HG03457 (cell line): Measurements from ENCODE around the gene RAB21.
A peak's percentile ranks its signal among the peaks of the same experiment; 100 is the strongest.

Source experiments
- ATAC-seq: cut with Tn5 transposase; IDR thresholded peaks from one replicate; pipeline ENCODE4 v1.9.1; 2021; ENCODE audit warnings: moderate number of reproducible peaks; ENCODE audit not compliant: unreplicated experiment

RAB21 gene, protein sequence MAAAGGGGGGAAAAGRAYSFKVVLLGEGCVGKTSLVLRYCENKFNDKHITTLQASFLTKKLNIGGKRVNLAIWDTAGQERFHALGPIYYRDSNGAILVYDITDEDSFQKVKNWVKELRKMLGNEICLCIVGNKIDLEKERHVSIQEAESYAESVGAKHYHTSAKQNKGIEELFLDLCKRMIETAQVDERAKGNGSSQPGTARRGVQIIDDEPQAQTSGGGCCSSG

DNA sequence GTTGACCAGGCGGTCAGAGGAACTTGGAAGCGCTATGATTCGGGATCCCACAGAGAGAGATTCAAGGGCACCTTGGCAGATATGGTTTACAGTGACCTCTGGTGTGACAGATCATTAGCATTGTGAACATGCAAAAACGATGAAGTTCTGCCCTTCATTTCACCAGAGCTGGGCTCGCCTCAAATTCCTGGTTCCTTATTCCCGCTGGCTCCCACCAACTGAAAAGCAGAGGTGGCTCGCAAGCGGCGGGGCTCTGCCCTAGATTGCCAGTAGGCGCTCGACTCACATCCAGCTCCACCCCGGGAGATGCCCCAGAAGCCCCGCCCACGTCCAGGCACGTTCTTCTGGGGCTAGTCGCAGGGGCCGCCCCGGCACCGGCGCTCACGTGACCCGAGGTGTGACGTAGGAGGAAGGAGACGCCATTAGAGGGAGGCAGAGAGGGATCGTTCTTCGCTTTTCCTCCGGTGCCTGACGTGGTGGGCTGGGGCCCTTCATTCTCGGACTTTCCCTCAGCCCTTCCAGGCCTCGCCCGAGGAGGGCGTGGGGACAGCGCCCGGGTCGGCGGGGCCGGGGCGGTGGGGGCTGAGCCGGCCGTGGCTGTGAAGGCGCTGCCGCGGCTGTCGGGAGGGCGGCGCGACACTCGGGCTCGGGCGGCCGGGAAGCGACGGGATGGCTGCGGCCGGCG is at the start of gene RAB21:
Gene RAB21 (plus strand): TSS at position 403 of the 685 bp plus-strand sequence. CDS start 267 bp downstream, at position 670.
- peak; percentile 95 for ATAC-seq

DNA sequence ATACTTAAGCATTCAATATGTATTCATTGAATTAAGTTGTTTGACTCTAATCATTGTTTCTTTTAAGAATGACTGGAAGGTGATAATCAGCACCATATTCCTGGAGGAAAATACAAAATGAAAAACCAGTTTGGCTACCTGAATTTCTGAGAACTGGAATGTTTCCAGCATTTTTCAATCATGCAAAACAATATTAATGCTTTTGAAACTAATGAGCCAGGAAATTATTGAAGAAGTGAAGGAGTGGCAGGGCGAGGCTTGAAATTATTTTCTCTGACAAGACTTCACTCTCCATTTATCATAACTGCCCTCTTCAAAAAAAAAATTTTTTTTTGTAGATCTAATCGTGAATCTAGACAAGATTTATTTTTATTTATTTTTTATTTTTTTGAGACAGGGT is 49.7 kb upstream of the RAB21 start:
- ATAC-seq = no peak

GRCh38 chr12:71708658-71709057 is 46.0 kb upstream of the RAB21 start:
- no peak for ATAC-seq

- ATAC-seq = no peak
Observed at GRCh38 chr12:71710276-71711125, 44.2 kb upstream of the RAB21 start.

GRCh38 chr12:71718611-71719010 is 36.1 kb upstream of the RAB21 start:
- ATAC-seq = no peak

DNA sequence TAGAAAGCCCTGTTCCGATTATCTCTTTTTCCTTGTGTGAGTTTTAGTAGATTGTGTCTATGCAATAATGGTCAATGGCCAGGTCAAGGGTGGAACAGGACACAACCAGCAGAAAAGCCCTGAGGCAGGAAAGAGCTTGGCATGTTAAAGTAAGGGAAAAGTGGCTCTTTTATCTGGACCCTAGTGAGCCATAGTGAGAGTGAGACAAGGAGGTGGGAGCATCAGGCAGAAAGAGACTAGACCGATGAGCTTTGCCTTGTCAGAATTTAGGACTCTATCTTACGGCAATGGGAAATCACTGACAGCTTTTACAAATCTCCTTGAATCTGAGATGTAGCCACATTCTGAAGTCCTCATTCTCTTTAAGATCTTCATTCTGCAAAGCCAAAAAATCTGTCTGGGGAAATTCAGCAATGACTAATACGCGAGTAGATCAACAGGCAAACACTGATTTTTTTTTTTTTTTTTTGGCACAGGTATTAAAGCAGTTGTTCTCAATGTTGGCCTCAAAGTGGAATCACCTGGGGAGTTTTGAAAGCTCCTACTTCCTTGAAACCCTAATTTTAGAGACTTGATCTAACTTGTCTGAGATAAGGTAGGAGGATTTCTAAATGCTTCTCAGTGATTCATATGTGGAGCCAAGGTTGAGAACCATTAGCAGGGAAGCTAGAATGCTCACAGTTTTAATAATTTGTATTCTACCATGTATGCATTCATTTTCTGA is 34.9 kb upstream of the RAB21 start:
- ATAC-seq = no peak

DNA sequence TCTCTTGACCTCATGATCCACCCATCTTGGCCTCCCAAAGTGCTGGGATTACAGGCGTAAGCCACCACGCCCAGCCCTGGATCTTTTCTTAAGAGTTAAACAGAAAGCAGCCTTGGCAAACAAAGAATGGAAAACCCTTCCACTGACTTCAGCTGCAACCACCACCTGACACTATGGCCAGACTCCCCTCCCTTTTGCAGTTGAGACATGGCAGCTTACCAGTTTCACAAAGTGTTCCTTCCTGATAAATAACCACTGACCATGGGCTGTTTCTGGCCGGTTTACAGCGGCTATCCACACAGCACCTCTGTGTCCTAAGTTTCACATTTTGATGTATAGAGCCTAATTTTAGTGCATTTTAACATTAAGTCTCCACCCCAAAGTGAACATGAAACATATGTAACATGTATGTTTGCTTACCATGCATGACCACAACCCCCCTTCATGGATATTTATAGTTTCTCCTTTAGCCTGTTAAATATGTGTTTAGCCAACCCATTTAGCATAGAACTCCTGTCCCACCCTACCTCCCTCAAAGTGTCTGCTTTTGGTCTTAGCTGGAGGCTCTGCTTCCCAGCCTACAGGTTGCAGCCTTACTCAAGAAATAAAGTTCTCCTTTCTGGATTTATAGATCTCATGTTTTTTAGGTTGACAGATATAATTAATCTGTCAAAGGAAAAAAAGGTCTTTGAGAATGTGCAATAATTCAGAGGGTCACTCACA is 32.7 kb upstream of the RAB21 start:
- ATAC-seq = no peak

DNA sequence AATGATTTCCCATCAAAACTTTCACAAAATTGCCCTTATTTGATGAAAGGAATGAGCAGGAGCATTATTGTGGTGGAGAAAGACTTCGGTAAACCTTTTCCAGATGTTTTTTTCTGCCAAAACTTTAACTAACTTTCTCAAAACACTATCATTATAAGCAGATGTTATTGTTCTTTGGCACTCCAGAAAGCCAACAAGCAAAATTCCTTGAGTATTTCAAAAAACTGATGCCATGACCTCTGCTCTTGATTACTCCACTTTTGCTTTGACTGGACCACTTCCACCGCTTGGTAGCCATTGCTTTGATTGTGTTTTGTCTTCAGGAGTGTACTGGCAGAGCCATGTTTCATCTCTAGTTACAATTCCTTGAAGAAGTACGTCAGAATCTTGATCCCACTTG is 29.7 kb upstream of the RAB21 start:
- ATAC-seq = no peak

GRCh38 chr12:71726548-71726947 is 28.1 kb upstream of the RAB21 start:
- ATAC-seq = no peak

GRCh38 chr12:71727958-71728357 is 26.7 kb upstream of the RAB21 start:
- ATAC-seq = no peak

GRCh38 chr12:71730936-71731335 is 23.7 kb upstream of the RAB21 start:
- ATAC-seq = no peak

GRCh38 chr12:71731439-71732356 is 23.0 kb upstream of the RAB21 start:
- peak; percentile 84 for ATAC-seq

GRCh38 chr12:71732357-71732712 is 22.3 kb upstream of the RAB21 start:
- no peak for ATAC-seq

DNA sequence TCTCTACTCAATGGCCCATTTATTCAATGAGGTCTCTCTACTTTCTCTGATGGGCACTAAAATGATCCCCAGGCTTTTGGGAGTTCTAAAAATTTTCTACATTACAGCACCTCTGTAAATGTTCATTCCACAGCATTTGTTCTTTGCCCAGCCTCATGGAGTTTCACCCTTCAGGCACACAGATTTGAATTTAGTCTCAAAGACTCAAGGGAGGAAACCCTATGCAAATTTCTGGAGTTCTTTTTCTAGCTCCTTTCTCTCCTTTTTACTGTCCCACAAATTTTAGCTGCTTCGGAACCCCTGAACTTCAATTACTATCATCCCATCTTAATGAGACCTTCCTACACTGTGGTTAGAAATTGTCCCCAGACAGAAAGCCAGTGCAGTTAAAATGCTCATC is 17.5 kb upstream of the RAB21 start:
- no peak for ATAC-seq

GRCh38 chr12:71742998-71743397 is 11.7 kb upstream of the RAB21 start:
- ATAC-seq = no peak

DNA sequence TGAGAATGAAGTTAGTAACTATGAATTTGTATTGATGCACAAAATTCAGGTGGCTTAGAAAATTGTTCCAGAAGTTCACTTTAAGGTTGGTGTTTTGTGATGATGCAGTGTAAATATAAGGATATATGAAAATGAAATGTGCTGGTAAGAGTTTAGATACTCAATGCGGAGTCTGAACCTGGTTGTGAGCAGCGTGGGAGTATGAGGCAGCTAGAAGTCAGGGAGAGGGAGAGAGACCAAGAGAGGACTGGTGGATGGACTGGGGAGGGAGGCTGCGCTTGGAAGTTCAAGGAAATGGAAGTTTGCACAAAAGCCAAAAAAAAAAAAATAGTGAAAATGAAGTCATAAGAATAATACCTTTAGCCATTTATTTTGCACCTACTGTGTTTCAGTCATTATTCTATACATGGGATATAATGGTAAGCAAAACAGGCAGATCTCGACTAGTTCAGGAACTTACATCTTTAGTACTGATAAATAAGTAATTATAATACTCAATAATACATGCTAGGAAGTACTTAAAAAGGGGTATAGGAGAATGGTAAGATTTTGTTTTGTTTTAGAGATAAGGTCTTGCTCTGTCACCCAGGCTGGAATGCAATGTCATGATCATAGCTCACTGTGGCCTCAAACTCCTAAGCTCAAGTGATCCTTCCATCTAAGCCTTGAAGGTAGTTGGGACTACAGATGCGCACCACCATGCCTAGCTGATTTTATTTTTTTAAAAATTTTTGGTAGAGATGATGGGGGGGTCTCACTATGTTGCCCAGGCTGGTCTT is 10.0 kb upstream of the RAB21 start:
- ATAC-seq = no peak

DNA sequence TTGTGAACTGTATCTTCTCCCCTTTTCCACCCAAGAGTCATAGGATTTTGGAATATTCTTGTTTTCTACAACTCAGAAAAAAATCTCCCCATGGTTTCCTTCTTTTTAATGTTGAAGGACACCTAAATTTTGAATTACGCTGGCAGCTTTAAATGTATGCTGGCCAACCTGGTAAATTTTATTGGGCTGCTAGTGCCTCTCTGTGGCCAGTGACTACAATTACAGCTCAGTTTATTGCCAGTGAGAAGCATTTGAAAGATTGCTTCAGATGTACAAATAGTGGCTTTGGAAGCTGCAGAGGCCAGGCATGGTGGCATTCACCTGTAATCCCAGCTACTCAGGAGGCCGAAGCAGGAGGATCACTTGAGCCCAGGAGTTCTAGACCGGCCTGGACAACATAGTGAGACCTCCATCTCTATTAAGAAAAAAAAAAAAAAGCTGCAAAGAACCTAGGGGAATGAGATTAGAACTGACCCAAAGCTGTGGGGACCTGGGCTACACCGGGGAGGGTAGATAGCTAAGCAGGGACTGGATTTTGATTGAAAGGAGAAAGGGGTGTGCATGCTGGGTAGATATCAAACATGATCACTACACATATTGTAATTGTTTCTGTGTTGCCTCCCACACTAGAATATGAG is 7.6 kb upstream of the RAB21 start:
- peak; percentile 57 for ATAC-seq
